Ectodermal cell (in vitro differentiated cells): Measurements from ENCODE around the gene MBD3L1. TPM values are rescaled to one million over a fixed set of nuclear protein-coding genes. Genes with fewer than 3 reads are reported as not detected.

Experiments
- H3K27ac ChIP-seq: 2 replicates; pipeline ENCODE4 v1.7.0; 2013; ENCODE audit warnings: mild to moderate bottlenecking, low read depth, low read length; ENCODE audit not compliant: insufficient read depth, poor library complexity, severe bottlenecking
- H3K27me3 ChIP-seq: 2 replicates; pipeline ENCODE4 v1.7.0; 2013; ENCODE audit warnings: mild to moderate bottlenecking, low read length; ENCODE audit not compliant: insufficient read depth, control insufficient read depth, poor library complexity, severe bottlenecking
- H3K36me3 ChIP-seq: one replicate; pipeline ENCODE4 v1.7.0; 2013; ENCODE audit warnings: low read length; ENCODE audit not compliant: control insufficient read depth, insufficient read depth
- H3K4me1 ChIP-seq: one replicate; pipeline ENCODE4 v1.7.0; 2013; ENCODE audit warnings: low read length; ENCODE audit not compliant: control insufficient read depth, insufficient read depth
- H3K4me3 ChIP-seq: 2 replicates; pipeline ENCODE4 v1.7.0; 2013; ENCODE audit warnings: low read depth, low read length, control low read depth; ENCODE audit not compliant: insufficient read depth
- H3K9me3 ChIP-seq: 2 replicates; pipeline ENCODE4 v1.7.0; 2013; ENCODE audit warnings: mild to moderate bottlenecking, low read length, moderate library complexity; ENCODE audit not compliant: control insufficient read depth
- WGBS, 2 experiments: methylation state at CpG; one replicate each; pipeline ENCODE4 v1.1.7; 2013; ENCODE audit warnings: missing lambda C conversion rate in 2 of 2; 5-methylcytosine and 5-hydroxymethylcytosine counted together
- polyA plus RNA-seq, 4 experiments: library from polyadenylated mRNA; stranded (reverse); fragments of 50-300 nt; gene quantifications; one replicate each; pipeline ENCODE4 v1.2.3, GENCODE V29; 2013

The MBD3L1 gene
- not detected for polyA plus RNA-seq (2013, experiment 1 of 4)
- not detected for polyA plus RNA-seq (2013, experiment 2 of 4)
- polyA plus RNA-seq (2013, experiment 3 of 4) = not detected
- not detected for polyA plus RNA-seq (2013, experiment 4 of 4)

DNA sequence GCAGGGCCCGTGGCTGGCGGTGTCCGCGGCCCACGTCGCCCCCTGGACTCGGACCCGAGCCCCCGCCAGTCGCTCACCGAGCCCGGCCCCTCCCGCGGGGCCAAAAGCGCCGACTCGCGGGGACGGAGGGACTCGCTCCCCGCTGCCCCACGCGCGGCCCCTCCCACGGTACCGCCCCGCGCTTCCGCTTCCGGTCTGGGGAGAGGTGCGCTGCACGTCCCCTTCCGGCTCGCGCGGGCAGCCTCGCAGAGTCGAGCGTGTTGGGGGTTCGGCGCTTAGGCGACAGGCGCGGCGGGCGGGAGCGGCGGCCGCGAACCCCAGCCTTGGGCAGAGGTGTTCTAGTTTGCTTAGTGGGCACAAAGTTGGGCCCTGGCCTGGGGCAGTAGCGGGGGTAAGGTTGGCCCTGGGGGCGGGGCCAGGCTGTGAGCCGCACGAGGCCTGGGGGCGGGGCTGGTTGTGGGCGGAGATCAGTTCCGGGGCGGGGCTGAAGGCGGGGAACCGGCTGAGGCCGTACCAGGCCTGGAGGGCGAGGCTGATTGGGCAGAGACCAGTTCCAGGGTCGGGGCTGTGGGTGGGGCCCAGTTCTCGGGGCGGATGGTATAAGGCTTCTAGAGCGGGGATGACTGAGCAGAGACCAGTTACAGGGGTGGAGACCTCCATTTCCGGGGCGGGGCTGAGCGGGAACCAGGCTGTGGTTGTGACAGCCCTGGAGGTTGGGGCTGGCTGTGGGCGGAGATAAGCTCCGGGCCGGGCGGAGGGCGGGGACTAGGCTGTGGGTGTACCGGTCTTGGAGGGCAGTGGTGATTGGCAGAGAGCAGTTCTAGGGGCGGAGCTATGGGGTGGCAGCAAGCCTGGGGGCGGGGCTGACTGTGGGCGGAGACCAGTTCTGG lies at the start of gene MBD3L1, which contains the start of gene ZNF558:
Gene MBD3L1 (plus strand): TSS at position 246 of the 890 bp plus-strand sequence. CDS start 10,302 bp downstream, outside the sequence.
Gene ZNF558 (minus strand): TSS at position 173 of the 890 bp plus-strand sequence. CDS start 9,645 bp downstream, outside the sequence.
- H3K36me3 ChIP-seq = peaks cover 3% of the 10 kb centered on the region
- no peak within 1 kb of the TSS for H3K27ac ChIP-seq
- peak within 1 kb of the TSS; percentile 50 for H3K4me3 ChIP-seq
- H3K9me3 ChIP-seq = peaks cover 4% of the 10 kb centered on the region
- WGBS, 2 experiments = 49% methylated on average over 78 of the region's 78 CpGs
- no peaks in the 10 kb centered on the region for H3K27me3 ChIP-seq
- H3K4me1 ChIP-seq = no peaks in the 10 kb centered on the region

DNA sequence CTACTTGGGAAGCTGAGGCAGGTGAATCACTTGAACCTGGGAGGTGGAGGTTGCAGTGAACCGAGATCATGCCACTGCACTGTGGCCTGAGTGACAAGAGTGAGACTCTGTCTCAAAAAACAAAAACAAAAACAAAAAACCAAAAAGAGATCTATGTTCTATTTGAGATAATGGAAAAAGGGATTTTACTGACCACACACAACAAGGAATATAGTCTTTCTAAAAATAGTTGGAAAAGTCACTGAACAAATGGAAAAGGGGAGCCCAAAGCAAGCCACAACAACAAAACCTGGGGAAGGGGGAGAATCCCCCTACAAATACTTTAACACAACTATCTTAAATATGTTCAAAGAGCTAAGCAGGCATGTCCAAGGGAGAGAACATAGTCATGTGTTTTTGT lies 37.4 kb upstream of the MBD3L1 start:
- 43 to 69% methylated on average over 1 of the region's 1 CpG for WGBS, 2 experiments

DNA sequence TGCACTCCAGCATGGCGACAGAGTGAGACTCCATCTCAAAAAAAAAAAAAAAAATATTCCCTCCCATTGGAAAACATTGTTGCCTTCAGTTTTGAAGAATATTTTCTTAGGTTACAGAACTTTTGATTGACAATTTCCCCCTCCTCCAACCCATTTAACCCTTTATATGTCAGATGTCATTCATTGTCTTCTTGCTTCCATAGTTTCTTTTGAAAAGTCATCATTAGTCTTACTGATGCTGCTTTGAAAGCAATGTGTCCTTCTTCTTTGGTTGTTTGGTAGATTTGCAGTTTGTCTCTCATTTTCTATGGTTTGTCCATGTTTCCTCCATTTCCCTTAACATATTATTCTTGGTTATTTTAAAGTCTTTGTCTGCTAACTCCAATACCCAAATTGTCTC lies 25.5 kb upstream of the MBD3L1 start:
- H3K36me3 ChIP-seq = peaks cover 18% of the 10 kb centered on the region

More for the DNA sequence above, 37.4 kb upstream of the MBD3L1 start:
- Histone ChIP-seq H3K36me3 (no peaks in the 10 kb centered on the region), H3K27ac (no peak overlapping the region), H3K9me3 (peaks cover 7% of the 10 kb centered on the region), H3K4me3 (no peak overlapping the region), H3K27me3 (no peaks in the 10 kb centered on the region), H3K4me1 (no peaks in the 10 kb centered on the region)

DNA sequence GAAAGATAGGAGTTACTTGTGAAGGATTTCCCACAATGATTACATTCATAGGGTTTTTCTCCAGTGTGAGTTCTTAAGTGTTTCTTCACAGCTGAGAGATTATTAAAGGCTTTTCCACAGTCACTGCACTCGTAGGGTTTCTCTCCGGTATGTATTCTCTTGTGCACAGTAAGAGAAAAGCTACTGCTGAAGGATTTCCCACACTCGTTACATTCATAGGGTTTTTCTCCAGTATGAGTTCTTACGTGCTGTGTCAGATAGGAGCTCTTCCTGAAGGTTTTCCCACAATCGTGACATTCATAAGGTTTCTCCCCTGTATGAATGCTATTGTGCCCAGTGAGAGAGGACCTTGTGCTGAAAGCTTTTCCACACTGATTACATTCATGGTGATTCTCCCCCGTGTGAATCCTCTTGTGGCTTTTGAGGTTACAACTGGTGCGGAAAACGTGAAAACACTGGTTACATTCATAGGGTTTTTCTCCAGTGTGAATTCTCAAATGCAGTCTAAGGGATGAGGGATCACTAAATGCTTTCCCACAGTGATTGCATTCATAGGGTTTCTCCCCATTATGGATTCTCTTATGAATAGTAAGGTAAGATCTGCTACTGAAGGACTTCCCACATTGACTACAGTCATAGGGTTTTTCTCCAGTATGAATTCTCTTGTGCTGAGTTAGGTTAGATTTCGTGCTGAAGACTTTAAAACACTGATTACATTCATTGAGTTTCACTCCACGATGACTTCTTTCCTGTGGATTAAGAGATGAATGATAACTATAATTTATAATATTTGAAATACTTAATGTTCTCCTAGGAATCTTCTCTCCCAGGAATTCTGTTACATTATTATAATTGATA lies 20.6 kb upstream of the MBD3L1 start:
- H3K4me1 ChIP-seq = no peaks in the 10 kb centered on the region
- H3K36me3 ChIP-seq = peaks cover 41% of the 10 kb centered on the region
- WGBS, 2 experiments = 87 to 88% methylated on average over 8 to 9 of the region's 10 CpGs
- no peaks in the 10 kb centered on the region for H3K27me3 ChIP-seq
- no peak overlapping the region for H3K27ac ChIP-seq
- H3K9me3 ChIP-seq = peaks cover 28% of the 10 kb centered on the region
- no peak overlapping the region for H3K4me3 ChIP-seq

More for the DNA sequence above, 25.5 kb upstream of the MBD3L1 start:
- H3K9me3 ChIP-seq = peaks cover 25% of the 10 kb centered on the region
- no peaks in the 10 kb centered on the region for H3K27me3 ChIP-seq
- WGBS, 2 experiments = 79% methylated on average over 1 of the region's 1 CpG; no CpG with 5 or more reads in 1 of the 2 experiments
- no peak overlapping the region for H3K4me3 ChIP-seq
- no peaks in the 10 kb centered on the region for H3K4me1 ChIP-seq
- H3K27ac ChIP-seq = no peak overlapping the region

DNA sequence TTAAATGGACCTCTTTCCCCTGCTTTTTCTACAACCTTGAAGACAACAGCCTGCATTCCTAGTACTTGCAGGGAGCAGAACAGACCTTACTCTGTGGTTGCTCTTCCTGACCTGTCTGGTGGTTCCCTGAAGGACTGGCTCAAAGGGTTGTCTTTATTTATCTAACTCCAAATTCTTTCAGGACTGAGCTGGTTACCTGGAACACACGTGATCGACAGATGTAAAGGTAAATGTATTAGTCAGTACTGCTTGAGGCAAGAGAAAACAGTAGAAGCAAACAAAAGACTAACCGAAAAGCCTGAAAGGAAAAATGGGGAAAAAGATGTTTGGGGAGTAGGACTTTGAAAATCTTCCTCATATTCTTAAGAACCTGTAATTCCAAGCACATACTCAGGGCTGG lies 18.0 kb upstream of the MBD3L1 start:
- Histone ChIP-seq H3K4me1 (no peaks in the 10 kb centered on the region), H3K27me3 (no peaks in the 10 kb centered on the region), H3K36me3 (peaks cover 41% of the 10 kb centered on the region), H3K4me3 (no peak overlapping the region), H3K27ac (no peak overlapping the region), H3K9me3 (peaks cover 20% of the 10 kb centered on the region)
- WGBS, 2 experiments = 85 to 86% methylated on average over 3 of the region's 3 CpGs

DNA sequence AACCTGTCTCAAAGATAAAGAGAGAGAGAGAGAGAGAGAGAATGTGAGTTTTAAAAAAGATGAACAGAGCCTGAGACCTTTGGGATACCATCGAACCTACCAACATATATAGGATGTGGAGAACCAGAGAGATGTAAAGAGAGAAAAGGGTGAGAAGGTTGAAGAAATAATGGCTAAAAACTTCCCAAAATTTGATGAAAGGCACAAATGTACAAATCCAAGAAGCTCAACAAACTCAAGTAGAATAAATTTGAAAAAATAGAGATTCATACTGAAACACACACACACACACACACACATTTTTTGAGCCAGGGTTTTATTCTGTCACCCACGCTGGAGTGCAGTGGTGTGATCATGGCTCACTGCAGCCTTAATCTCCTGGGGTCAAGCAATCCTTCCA lies 16.4 kb upstream of the MBD3L1 start:
- Histone ChIP-seq H3K4me1 (no peaks in the 10 kb centered on the region), H3K27me3 (no peaks in the 10 kb centered on the region), H3K27ac (no peak overlapping the region), H3K36me3 (peaks cover 35% of the 10 kb centered on the region), H3K9me3 (peaks cover 10% of the 10 kb centered on the region), H3K4me3 (no peak overlapping the region)
- WGBS, 2 experiments = 84 to 86% methylated on average over 2 of the region's 2 CpGs

DNA sequence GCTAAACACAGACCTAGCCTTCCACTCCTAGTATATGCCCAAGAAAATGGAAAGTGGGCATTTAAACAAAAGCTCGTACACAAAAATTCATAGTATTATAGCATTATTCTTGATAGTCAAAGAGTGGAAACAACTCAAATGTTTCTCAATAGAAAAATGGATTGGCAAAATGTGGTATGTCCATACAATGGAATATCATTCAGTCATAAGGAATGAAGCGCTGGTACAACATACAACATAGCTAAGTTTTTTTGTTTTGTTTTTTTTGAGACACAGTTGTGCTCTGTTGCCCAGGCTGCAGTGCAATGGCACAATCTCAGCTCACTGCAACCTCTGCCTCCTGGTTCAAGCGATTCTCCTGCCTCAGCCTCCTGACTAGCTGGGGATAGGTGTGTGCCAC lies 11.9 kb upstream of the MBD3L1 start:
- no peak overlapping the region for H3K27ac ChIP-seq
- no peaks in the 10 kb centered on the region for H3K27me3 ChIP-seq
- peaks cover 12% of the 10 kb centered on the region for H3K36me3 ChIP-seq
- H3K4me1 ChIP-seq = no peaks in the 10 kb centered on the region
- H3K4me3 ChIP-seq = no peak overlapping the region
- peaks cover 3% of the 10 kb centered on the region for H3K9me3 ChIP-seq
- WGBS, 2 experiments = 86 to 92% methylated on average over 2 to 3 of the region's 3 CpGs

DNA sequence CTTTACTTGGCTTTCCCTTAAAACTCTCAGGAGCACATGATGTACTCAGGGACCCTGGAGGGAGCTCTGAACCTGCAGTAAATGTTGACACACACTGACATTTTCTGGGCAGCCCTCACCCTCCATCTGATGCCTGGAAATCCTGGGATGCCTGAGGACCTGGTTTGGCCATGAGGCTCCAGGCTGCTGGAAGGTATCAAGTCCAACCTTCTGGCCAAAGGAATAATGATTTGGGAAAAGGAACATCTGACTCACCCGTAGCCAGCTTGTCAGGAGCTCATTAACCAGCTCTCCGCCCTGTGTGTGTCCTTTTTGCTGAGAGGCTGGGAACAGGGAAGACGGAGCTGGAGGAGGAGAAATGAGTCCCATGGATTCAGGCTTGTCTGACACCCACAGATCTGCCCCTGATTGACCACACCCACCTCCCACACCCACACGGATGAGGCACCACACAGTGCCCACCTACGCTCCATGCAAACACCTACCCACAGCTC lies 10.4 kb upstream of the MBD3L1 start:
- H3K4me1 ChIP-seq = no peaks in the 10 kb centered on the region
- H3K4me3 ChIP-seq = no peak overlapping the region
- H3K9me3 ChIP-seq = no peaks in the 10 kb centered on the region
- H3K27ac ChIP-seq = no peak overlapping the region
- WGBS, 2 experiments = 78 to 79% methylated on average over 5 of the region's 5 CpGs
- H3K36me3 ChIP-seq = peaks cover 3% of the 10 kb centered on the region
- H3K27me3 ChIP-seq = no peaks in the 10 kb centered on the region

DNA sequence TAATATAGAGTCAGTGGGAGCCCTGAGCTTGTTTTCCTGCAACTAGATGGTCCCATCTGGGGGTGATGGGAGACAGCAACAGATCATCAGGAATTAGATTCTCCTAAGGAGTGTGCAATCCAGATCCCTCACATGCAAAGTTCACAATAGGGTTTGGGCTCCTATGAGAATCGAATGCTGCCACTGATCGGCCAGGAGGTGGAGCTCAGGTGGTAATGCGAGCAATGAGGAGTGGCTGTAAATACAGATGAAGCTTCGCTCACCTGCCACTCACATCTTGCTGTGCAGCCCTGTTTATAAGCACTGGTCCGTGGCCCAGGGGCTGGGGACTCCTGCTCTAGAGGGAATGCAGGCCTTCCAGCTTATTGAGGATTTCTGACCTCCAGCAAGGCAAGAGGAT lies 5.8 kb upstream of the MBD3L1 start:
- WGBS, 2 experiments = 85% methylated on average over 5 of the region's 5 CpGs
- H3K4me1 ChIP-seq = no peaks in the 10 kb centered on the region
- H3K27ac ChIP-seq = no peak overlapping the region
- H3K9me3 ChIP-seq = no peaks in the 10 kb centered on the region
- peaks cover 6% of the 10 kb centered on the region for H3K36me3 ChIP-seq
- H3K4me3 ChIP-seq = no peak overlapping the region
- H3K27me3 ChIP-seq = no peaks in the 10 kb centered on the region
